Brain pericyte (primary cell): Measurements from ENCODE around the gene YWHAE.
"Not testable (repeated sequence)": the region's sequence is repeated elsewhere in the genome, so short reads cannot be mapped to it uniquely, and the experiment has no call there.

Experiments used
- DNase-seq: peaks from one replicate; pipeline ENCODE4 v3.0.0-alpha.2; 2012; ENCODE audit warnings: low read depth, low spot score

Gene YWHAE

GRCh38 chr17:1329745-1330343 is 70.2 kb downstream of the YWHAE start:
- DNase-seq: no peak

- no peak for DNase-seq
Measured at GRCh38 chr17:1328437-1328836, 71.6 kb downstream of the YWHAE start.

- no peak for DNase-seq
Measured at GRCh38 chr17:1325766-1326165, 74.3 kb downstream of the YWHAE start.

- no peak for DNase-seq
Measured at GRCh38 chr17:1324201-1324771, 75.7 kb downstream of the YWHAE start.

- no peak for DNase-seq
Measured at GRCh38 chr17:1323336-1323735, 76.7 kb downstream of the YWHAE start.

- DNase-seq: no peak
Measured at GRCh38 chr17:1322480-1322879, 77.5 kb downstream of the YWHAE start.

- DNase-seq: no peak
Measured at GRCh38 chr17:1322014-1322428, 78.0 kb downstream of the YWHAE start.

GRCh38 chr17:1315891-1316403 is 84.1 kb downstream of the YWHAE start:
- DNase-seq: no peak

GRCh38 chr17:1315409-1315808 is 84.6 kb downstream of the YWHAE start:
- DNase-seq: no peak

GRCh38 chr17:1313270-1314005 is 86.6 kb downstream of the YWHAE start:
- no peak for DNase-seq

GRCh38 chr17:1312261-1312870 is 87.7 kb downstream of the YWHAE start:
- no peak for DNase-seq

- not testable (repeated sequence) for DNase-seq
Measured at GRCh38 chr17:1307829-1308228, 92.2 kb downstream of the YWHAE start.

- no peak for DNase-seq
Measured at GRCh38 chr17:1304962-1305563, 95.0 kb downstream of the YWHAE start.

- no peak for DNase-seq
Measured at GRCh38 chr17:1304522-1304921, 95.5 kb downstream of the YWHAE start.

GRCh38 chr17:1302761-1303160 is 97.3 kb downstream of the YWHAE start:
- no peak for DNase-seq

GRCh38 chr17:1301546-1301945 is 98.5 kb downstream of the YWHAE start:
- no peak for DNase-seq

GRCh38 chr17:1300371-1300905 is 99.6 kb downstream of the YWHAE start:
- no peak for DNase-seq

GRCh38 chr17:1299552-1300370 is 100.3 kb downstream of the YWHAE start:
- no peak for DNase-seq

GRCh38 chr17:1298606-1299005 is 101.4 kb downstream of the YWHAE start:
- no peak for DNase-seq
